H1 (cell line): Measurements from ENCODE around the gene CDC73.

ENCODE experiments used
- ASH2L ChIP-seq: fragments of 200-600, 300-600 bp; sonication (generic); IDR thresholded peaks from one replicate; pipeline ENCODE4 v1.7.1; 2017; ENCODE audit warnings: low read length
- CREB1 ChIP-seq: IDR thresholded peaks from 2 replicates; pipeline ENCODE4 v1.6.1; 2012; ENCODE audit warnings: inconsistent platforms
- EGR1 ChIP-seq: IDR thresholded peaks from 2 replicates; pipeline ENCODE4 v1.6.1; 2011; ENCODE audit warnings: low read depth, low read length, borderline replicate concordance
- GABPA ChIP-seq: IDR thresholded peaks from 2 replicates; pipeline ENCODE4 v1.6.1; 2011; ENCODE audit warnings: mild to moderate bottlenecking, low read length, moderate library complexity, borderline replicate concordance; ENCODE audit not compliant: insufficient read depth
- KDM5A ChIP-seq: fragments of 200-600 bp; IDR thresholded peaks from 2 replicates; pipeline ENCODE4 v1.7.1; 2012; ENCODE audit warnings: mild to moderate bottlenecking, low read length, inconsistent platforms, mixed read lengths
- MAFK ChIP-seq: IDR thresholded peaks from 2 replicates; pipeline ENCODE4 v1.6.1; 2012; ENCODE audit warnings: low read depth, mild to moderate bottlenecking, improper control_type of control experiment, low read length
- POLR2AphosphoS5 ChIP-seq: IDR thresholded peaks from 2 replicates; pipeline ENCODE4 v1.6.1; 2011; ENCODE audit warnings: low read depth, low read length
- SP1 ChIP-seq: IDR thresholded peaks from 2 replicates; pipeline ENCODE4 v1.6.1; 2011; ENCODE audit warnings: low read depth, low read length
- SP2 ChIP-seq: IDR thresholded peaks from 2 replicates; pipeline ENCODE4 v1.6.1; 2012; ENCODE audit warnings: mild to moderate bottlenecking, low read length, inconsistent platforms
- TAF1 ChIP-seq: IDR thresholded peaks from 2 replicates; pipeline ENCODE4 v1.6.1; 2011; ENCODE audit warnings: mild to moderate bottlenecking, low read depth, low read length
- TF ChIP-seq, protein P1 (sequence below), 3 experiments: IDR thresholded peaks; 1 replicate in 2 of 3; 2 replicates in 1 of 3; pipeline versions ENCODE4 v1.5.1 to v1.6.1; 2011; ENCODE audit warnings: low read length in 3 of 3, mild to moderate bottlenecking in 3 of 3, inconsistent platforms in 2 of 3, low read depth in 1 of 3, moderate library complexity in 1 of 3; ENCODE audit not compliant: insufficient read depth in 1 of 3; ENCODE audit errors: control extremely low read depth in 1 of 3
- TF ChIP-seq, protein P2 (sequence below): IDR thresholded peaks from 2 replicates; pipeline ENCODE4 v1.6.1; 2012; ENCODE audit warnings: inconsistent platforms
- TF ChIP-seq, protein P3 (sequence below): IDR thresholded peaks from 2 replicates; pipeline ENCODE4 v1.6.1; 2011; ENCODE audit warnings: low read length, improper control_type of control experiment

DNA sequence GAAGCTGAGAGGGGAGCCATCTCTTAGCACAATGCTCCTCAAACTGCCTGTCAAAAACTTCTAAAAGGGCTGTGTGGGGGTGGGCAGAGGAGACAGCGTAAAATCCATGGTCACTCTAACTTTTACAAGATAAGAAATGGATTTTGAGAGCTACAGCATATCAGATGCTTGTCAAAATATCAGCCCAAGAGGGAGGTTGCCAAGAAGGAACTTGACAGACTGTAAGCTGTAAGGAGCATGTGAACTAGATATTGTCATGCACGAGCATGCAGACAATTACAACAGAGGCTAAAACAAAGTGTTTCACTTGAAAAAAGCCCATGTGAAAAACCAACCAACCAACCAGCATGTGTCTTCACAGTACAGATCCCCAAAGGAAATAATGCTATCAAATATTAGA, 171.9 kb downstream of the CDC73 start:
- TF ChIP-seq KDM5A = no peak
- no peak for TF ChIP-seq TAF1
- no peak for TF ChIP-seq GABPA
- TF ChIP-seq SP1 = no peak
- no peak for TF ChIP-seq EGR1
- no peak for TF ChIP-seq CREB1
- TF ChIP-seq, protein P1, sequence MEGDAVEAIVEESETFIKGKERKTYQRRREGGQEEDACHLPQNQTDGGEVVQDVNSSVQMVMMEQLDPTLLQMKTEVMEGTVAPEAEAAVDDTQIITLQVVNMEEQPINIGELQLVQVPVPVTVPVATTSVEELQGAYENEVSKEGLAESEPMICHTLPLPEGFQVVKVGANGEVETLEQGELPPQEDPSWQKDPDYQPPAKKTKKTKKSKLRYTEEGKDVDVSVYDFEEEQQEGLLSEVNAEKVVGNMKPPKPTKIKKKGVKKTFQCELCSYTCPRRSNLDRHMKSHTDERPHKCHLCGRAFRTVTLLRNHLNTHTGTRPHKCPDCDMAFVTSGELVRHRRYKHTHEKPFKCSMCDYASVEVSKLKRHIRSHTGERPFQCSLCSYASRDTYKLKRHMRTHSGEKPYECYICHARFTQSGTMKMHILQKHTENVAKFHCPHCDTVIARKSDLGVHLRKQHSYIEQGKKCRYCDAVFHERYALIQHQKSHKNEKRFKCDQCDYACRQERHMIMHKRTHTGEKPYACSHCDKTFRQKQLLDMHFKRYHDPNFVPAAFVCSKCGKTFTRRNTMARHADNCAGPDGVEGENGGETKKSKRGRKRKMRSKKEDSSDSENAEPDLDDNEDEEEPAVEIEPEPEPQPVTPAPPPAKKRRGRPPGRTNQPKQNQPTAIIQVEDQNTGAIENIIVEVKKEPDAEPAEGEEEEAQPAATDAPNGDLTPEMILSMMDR (IDR thresholded peaks at IDR 0.05; ENCODE audit: control extremely low read depth in 1 of 3, insufficient read depth in 1 of 3, low read depth in 1 of 3, low read length in 3 of 3) = no peak
- TF ChIP-seq, protein P2, sequence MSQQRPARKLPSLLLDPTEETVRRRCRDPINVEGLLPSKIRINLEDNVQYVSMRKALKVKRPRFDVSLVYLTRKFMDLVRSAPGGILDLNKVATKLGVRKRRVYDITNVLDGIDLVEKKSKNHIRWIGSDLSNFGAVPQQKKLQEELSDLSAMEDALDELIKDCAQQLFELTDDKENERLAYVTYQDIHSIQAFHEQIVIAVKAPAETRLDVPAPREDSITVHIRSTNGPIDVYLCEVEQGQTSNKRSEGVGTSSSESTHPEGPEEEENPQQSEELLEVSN = no peak
- no peak for TF ChIP-seq MAFK
- no peak for TF ChIP-seq SP2
- no peak for TF ChIP-seq POLR2AphosphoS5
- TF ChIP-seq, protein P3, sequence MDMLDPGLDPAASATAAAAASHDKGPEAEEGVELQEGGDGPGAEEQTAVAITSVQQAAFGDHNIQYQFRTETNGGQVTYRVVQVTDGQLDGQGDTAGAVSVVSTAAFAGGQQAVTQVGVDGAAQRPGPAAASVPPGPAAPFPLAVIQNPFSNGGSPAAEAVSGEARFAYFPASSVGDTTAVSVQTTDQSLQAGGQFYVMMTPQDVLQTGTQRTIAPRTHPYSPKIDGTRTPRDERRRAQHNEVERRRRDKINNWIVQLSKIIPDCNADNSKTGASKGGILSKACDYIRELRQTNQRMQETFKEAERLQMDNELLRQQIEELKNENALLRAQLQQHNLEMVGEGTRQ = no peak
- TF ChIP-seq ASH2L = no peak
